Ovary (tissue), 3 donors: ENCODE data around the gene HLA-DQB1.

Source experiments
- POLR2A ChIP-seq: fragments of 450-650 bp; IDR thresholded peaks from one replicate; pipeline ENCODE4 v1.6.1; 2017; ENCODE audit warnings: antibody characterized with exemption, mild to moderate bottlenecking, moderate library complexity
- TF ChIP-seq, protein P1 (sequence below), 3 donors: fragments of 450-650 bp in 2 of 3; fragments of 200-600 bp in 1 of 3; IDR thresholded peaks; one replicate each; pipeline versions ENCODE4 v1.5.1 to v1.8.0; 2016 to 2022; ENCODE audit warnings: antibody characterized with exemption in 3 of 3, mild to moderate bottlenecking in 1 of 3
- donor health status: DM: no; HTN: no; CAD: no.

DNA sequence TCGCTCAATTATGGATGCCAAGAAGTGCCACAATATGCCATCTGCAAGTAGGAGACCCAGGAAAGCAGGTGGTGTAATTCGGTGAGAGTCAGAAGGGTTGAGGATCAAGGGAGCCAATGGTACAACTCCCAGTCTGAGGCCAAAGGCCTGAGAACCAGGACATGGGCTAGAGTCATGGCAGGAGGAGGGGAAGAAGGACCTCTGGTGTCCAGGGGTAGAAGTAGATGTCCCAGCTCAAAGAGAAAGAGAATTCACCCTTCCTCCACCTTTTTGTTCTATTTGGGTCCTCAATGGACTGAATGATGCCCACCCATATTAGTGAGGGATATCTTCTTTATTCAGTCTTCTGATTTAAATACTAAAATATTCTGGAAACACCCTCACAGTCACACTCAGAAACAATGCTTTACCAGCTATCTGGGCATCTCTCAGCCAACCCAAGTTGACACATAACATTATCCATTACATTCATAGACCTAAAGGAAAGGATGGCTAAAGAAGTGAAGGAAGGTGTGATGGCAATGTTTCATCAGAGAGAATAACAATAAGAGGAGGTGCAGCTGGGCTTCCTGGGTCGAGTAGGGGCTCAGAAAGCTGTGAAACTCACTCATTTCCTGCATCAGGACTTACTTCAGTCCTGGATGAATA is 50.4 kb downstream of the HLA-DQB1 start:
- TF ChIP-seq POLR2A: no peak
- TF ChIP-seq, protein P1, sequence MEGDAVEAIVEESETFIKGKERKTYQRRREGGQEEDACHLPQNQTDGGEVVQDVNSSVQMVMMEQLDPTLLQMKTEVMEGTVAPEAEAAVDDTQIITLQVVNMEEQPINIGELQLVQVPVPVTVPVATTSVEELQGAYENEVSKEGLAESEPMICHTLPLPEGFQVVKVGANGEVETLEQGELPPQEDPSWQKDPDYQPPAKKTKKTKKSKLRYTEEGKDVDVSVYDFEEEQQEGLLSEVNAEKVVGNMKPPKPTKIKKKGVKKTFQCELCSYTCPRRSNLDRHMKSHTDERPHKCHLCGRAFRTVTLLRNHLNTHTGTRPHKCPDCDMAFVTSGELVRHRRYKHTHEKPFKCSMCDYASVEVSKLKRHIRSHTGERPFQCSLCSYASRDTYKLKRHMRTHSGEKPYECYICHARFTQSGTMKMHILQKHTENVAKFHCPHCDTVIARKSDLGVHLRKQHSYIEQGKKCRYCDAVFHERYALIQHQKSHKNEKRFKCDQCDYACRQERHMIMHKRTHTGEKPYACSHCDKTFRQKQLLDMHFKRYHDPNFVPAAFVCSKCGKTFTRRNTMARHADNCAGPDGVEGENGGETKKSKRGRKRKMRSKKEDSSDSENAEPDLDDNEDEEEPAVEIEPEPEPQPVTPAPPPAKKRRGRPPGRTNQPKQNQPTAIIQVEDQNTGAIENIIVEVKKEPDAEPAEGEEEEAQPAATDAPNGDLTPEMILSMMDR (IDR thresholded peaks at IDR 0.05): no peak
